ENCODE data around the gene RFESD.
"Not testable (repeated sequence)": the region's sequence is repeated elsewhere in the genome, so short reads cannot be mapped to it uniquely, and the experiment has no call there.

Gene RFESD

GRCh38 chr5:95630394-95630917 is 16.1 kb upstream of the RFESD start:
- no peak for DNase-seq

GRCh38 chr5:95631255-95631958 is 15.2 kb upstream of the RFESD start:
- peak in 3 of 4 experiments; percentile 17 to 56 (median 55) for DNase-seq

GRCh38 chr5:95631991-95632675 is 14.4 kb upstream of the RFESD start:
- peak; percentile 73 to 90 (median 82) for DNase-seq

DNA sequence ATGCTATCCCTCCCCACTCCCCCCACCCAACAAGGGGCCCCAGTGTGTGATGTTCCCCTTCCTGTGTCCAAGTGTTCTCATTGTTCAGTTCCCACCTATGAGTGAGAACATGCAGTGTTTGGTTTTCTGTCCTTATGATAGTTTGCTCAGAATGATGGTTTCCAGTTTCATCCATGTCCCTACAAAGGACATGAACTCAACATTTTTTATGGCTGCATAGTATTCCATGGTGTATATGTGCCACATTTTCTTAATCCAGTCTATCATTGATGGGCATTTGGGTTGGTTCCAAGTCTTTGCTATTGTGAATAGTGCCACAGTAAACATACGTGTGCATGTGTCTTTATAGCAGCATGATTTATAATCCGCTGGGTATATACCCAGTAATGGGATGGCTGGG is 13.6 kb upstream of the RFESD start:
- not testable (repeated sequence) for DNase-seq

GRCh38 chr5:95633671-95634070 is 12.9 kb upstream of the RFESD start:
- DNase-seq = no peak

DNA sequence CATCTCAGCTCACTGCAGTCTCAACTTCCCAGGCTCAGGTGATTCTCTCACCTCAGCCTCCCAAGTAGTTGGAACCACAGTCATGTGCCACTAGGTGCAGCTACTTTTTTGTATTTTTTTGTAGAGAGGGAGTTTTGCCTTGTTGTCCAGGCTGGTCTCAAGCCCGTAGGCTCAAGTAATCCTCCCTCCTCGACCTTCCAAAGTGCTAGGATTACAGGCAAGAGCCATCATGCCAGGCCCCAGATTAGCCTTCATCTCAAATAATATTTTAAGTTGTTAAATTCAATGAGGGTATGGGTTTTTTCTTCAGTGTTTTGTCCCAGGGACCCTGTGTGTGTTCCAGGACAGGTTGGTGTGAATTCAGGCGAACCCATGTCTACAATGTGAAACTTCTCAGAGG is 12.5 kb upstream of the RFESD start:
- no peak for DNase-seq

- DNase-seq = no peak
Observed at GRCh38 chr5:95638632-95639031, 7.9 kb upstream of the RFESD start.

- DNase-seq = no peak
Observed at GRCh38 chr5:95641741-95642220, 4.8 kb upstream of the RFESD start.

- DNase-seq = no peak
Observed at GRCh38 chr5:95643152-95643551, 3.4 kb upstream of the RFESD start.

- peak; percentile 38 to 67 (median 60) for DNase-seq
Observed at GRCh38 chr5:95644351-95645042, 2.1 kb upstream of the RFESD start.

DNA sequence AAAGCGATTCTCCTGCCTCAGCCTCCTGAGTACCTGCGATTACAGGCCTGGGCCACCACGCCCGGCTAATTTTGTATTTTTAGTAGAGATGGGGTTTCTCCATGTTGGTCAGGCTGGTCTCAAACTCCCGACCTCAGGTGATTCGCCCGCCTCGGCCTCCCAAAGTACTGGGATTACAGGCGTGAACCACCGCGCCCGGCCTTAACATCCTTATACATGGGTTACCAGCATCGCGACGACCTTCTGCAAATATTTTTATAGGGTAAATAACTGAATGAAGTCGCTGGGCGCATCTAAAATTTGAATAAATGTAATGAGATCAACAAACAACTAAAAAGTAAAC is 380 bp upstream of the RFESD start:
- DNase-seq = not testable (repeated sequence)

GRCh38 chr5:95647886-95648860 is 1.6 kb downstream of the RFESD start:
- DNase-seq = peak in 1 of 4 experiments; percentile 25

DNA sequence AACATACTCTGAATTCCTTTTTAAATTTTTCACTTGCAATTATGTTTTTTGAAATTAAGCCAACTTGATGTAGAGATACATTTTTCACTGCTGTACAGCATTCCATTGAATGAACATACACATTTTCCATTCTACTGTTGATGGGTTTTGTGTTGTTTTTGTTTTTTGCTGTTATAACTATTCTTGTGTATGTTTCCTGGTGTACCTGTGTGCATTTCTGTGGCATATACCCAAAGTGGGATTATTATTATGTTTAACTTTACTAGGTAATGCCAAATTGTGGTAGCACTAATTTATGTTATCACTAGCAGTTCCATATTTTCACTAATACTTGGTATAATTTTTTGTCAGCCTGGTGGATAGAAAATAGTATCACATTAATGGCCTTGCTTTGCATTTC is 2.7 kb downstream of the RFESD start:
- DNase-seq = no peak

DNA sequence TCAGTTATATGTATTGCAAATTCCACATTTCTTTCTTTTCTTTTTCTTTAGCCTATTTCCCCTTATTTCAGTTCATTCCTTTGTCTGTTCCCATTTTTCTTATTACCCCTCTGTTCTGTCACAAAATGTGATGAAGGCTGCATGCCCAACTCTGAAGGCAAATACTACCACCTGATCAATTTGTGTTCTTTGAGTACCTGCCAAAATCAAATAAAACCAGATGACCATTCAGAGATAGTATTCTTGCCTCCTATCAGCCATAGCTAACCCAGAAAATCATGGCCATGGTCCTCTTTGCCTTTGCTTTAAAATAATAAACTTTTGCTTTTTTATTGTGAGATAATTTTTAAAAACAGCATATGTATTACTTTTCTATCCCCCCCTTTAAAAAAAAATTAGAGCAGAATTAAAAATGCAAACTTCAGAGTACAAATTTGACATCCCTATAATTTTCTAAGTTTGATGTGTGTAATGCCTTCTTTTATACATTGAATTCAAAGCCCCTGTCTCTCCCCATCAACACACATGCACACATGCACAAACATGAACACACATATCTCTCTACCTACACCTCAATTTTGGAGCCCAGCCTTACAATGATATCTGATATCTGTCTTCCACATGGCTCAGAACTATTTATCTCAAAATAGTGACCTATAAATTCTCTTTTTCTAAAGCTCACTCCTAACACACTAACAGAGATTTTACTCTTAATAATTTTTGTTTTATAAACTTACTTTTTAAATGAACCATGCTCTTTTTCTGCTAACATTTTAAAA is 3.5 kb downstream of the RFESD start:
- no peak for DNase-seq

DNA sequence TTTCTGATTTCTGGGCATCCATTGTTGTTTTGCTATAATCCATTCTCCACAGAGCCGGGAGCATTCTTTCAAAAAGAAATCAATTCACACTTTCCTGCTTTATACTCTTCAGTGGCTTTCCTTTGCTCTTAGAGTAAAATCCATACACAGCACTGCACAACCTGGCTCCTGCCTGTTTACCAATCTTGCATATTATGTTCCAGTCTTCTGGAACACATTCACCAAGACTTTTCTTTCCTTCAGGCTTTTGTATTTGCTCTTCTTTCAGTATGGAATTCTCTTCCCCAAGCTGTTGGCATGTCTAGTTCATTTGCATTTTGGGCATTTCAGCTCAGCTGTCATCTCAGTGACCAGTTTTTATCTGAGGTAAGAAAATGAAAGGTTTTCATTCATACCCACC is 6.3 kb downstream of the RFESD start:
- no peak for DNase-seq

DNA sequence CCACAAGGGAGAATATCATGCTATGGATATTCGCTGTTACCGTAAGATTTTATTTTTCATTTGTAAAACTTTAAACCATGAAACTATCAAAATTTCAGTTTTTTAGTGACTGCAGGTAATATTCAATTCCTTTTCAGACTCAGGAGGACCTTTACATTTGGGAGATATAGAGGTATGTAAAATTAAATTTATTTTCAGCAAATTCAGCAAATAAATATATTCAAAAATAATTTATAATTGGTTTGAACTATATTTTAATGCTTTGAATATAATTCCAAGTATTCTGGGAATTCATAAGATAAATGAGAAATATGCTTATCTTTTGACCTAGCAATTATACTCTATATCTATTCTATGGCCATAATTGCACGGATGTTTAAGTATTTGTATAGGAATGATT is 7.6 kb downstream of the RFESD start:
- no peak for DNase-seq

DNA sequence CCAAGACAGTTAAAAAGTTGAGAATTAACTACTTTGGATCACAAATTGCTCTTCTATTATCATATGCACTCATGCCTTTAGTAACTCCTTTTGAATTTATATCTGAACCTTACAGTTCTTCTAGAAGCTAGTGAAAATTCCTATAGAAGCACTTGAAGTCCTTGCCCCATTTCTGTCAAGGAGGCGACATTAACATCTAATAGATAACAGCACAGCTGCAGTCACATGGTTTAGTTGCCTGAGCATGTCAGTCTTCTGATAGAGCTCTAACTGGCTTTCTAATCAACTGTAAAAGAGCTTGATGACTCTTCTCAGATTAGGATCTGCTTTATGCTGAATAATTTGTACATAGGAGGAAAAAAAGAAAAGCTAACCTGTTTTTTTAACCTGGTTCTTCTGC is 9.0 kb downstream of the RFESD start:
- no peak for DNase-seq

GRCh38 chr5:95660060-95660459 is 13.5 kb downstream of the RFESD start:
- no peak for DNase-seq

GRCh38 chr5:95662946-95663345 is 16.4 kb downstream of the RFESD start:
- no peak for DNase-seq

- peak; percentile 56 to 74 (median 67) for DNase-seq
Observed at GRCh38 chr5:95664204-95664786, 17.7 kb downstream of the RFESD start.

- DNase-seq = peak; percentile 49 to 80 (median 60)
Observed at GRCh38 chr5:95667061-95667618, 20.6 kb downstream of the RFESD start.
